NB4 (cell line): ENCODE data around the gene RPRD2.

Experiments used
- POLR2A ChIP-seq: IDR thresholded peaks from 2 replicates; pipeline ENCODE4 v1.6.1; 2011; ENCODE audit warnings: mild to moderate bottlenecking; ENCODE audit not compliant: insufficient read length; ENCODE audit errors: extremely low read depth
- TF ChIP-seq, protein P1 (sequence below): IDR thresholded peaks from one replicate; pipeline ENCODE4 v1.5.1; 2012; ENCODE audit warnings: low read depth, low read length

DNA sequence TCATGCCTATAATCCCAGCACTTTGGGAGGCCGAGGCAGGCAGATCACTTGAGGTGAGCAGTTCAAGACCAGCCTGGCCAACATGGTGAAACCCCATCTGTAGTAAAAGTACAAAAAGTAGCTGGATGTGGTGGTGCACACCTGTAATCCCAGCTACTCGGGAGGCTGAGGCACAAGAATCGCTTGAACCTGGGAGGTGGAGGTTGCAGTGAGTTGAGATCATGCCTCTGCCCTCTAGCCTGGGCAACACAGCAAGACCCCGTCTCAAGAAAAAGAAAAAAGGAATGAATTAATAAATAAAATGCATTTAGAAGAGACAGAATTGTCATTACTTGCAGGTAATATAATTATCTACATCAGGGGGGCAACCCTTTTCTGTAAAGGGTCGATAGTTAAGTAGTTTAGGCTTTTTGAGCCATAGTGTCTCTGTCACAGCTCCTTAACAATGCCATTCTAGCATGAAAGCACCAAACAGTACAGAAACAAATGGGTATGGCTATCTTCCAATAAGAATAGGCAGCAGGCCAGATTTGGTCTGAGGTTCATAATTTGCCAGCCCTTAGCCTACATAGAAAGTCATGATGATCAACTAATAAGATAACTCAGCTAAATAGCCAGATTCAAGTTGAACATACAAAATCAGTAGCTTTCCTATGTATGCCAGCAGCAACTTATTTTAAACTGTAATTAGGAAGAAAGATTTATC is 56.8 kb downstream of the RPRD2 start:
- TF ChIP-seq, protein P1, sequence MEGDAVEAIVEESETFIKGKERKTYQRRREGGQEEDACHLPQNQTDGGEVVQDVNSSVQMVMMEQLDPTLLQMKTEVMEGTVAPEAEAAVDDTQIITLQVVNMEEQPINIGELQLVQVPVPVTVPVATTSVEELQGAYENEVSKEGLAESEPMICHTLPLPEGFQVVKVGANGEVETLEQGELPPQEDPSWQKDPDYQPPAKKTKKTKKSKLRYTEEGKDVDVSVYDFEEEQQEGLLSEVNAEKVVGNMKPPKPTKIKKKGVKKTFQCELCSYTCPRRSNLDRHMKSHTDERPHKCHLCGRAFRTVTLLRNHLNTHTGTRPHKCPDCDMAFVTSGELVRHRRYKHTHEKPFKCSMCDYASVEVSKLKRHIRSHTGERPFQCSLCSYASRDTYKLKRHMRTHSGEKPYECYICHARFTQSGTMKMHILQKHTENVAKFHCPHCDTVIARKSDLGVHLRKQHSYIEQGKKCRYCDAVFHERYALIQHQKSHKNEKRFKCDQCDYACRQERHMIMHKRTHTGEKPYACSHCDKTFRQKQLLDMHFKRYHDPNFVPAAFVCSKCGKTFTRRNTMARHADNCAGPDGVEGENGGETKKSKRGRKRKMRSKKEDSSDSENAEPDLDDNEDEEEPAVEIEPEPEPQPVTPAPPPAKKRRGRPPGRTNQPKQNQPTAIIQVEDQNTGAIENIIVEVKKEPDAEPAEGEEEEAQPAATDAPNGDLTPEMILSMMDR, result no peak
- no peak for TF ChIP-seq POLR2A
